ENCODE measurements around the gene MYBBP1A. TPM values are rescaled to one million over a fixed set of nuclear protein-coding genes. Genes with fewer than 3 reads are reported as not detected.

MYBBP1A gene
- polyA plus RNA-seq, 3 donors, result 34.6 to 47.8 (median 43.5) TPM

DNA sequence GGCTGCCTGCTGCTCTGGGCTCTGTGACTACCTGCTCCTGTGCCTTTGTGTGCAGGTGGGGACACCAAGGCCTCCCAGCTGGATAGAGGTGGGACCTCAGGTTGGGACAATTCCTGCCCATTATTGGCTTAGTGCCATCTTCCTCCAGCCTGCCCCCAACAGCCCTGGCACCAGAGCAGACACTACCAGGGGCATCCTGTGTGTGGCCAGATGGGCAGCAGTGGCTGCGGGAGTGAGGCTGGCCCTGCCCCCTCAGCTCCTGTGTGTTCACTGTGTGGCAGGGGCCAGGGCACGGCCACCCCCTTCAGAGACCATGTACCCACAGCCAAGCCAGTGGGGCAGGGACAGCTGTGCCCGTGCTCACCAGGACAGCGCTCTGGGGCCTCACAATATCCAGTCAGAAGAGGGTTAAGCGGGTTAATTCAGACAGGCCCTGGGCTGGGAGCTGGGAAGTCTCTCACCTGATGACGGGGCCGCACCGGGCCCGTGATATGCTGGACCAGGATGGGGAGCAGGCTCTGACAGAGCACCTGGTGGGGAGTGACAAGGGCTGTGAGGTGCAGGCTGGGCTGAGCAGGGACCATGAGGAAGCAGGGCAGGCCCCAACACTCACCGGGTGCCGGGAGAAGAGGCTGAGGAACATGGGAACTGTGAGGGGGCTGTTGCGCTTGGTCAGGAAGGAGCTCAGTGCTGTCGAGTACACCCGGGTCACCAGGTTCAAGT lies 13.0 kb downstream of the MYBBP1A start:
- no peak for DNase-seq (ENCODE audit: extremely low read depth in 1 of 11, low read depth in 9 of 11, low spot score in 4 of 11)

DNA sequence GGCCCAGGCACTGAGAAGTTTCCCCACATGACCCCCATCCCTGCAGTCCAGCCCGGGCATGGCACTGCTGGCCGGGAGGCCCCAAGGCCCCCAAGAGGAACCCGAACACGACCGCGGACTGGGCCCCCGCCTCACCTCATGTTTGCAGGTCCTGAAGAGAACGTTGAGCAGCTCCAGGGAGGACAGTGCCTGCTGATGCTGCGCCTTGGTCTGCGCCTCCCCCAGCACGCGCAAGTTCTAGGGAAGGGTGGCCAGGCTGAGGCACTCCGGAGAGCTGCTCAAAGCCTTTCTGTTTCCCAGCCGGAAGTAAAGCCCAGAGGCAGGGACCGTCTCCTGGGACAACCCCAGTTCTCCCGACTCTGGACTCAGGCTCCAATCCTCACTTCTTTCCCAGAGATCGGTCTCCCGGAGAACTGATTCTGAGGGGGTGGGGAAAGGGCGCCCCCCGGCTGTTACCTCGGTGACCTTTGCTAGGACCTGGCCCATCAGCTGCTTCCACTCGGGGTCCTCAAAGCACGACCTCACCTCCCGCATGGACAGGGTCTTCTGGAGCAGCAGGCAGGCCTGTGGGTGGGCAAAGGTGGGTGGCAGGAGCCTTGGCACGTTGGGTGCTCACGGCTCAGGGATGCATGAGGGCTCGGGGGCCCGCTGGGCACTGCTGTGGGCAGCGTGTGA lies 13.7 kb downstream of the MYBBP1A start:
- DNase-seq (ENCODE audit: extremely low read depth in 1 of 11, low read depth in 9 of 11, low spot score in 4 of 11), result no peak

DNA sequence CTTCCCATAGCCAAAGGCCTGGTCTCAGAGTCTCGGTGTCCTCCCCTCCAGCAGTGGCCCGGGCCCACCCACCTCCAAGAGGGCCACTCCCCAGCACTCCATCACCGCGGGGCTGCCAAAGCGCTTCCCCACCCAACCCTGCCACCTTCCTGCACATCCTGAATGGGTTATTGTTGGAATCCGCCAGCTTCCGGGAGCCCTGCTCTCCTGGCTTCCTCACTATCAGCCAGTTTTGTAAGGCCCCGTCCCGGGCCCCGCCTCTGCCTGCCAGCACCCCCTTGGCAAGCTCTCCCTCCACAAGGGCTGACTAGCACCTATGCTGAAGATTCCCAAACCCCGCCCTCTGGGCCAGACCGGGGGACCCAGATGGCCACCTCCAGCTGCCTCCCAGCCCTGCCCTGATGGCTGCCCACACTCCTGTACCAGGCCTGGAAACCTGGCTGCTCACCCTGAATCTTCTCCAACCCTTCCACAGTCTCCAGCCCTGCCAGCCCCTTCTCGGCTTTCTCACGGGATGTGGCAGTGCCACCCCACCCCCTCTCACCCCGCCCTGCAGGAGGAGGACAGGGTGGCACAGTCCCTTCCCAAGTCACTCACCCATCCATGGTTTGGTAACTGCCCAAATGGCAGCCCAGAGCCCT lies 14.4 kb downstream of the MYBBP1A start:
- no peak for DNase-seq (ENCODE audit: extremely low read depth in 1 of 11, low read depth in 9 of 11, low spot score in 4 of 11)

DNA sequence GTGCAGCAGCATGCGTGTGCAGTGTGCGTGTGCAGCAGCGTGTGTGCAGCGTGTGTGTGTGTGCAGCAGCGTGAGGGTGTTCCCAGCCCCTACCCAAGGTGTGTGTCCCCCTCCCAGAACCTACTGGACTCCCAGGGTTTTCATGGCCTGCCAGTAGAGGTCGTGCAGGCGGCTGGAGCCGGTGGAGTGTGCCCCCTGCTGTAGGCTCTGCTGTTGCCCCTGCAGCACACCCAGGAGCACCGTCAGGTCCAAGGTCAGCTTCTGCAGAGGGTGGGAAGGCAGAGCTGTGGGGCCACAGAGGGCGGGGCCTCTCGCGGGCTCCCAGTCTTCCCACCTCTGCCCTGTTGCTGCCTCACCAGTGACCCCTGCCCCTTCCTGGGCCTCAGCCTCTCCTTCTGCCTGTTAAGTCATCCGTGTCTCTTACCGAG lies 14.9 kb downstream of the MYBBP1A start:
- DNase-seq (ENCODE audit: extremely low read depth in 1 of 11, low read depth in 9 of 11, low spot score in 4 of 11), result no peak

DNA sequence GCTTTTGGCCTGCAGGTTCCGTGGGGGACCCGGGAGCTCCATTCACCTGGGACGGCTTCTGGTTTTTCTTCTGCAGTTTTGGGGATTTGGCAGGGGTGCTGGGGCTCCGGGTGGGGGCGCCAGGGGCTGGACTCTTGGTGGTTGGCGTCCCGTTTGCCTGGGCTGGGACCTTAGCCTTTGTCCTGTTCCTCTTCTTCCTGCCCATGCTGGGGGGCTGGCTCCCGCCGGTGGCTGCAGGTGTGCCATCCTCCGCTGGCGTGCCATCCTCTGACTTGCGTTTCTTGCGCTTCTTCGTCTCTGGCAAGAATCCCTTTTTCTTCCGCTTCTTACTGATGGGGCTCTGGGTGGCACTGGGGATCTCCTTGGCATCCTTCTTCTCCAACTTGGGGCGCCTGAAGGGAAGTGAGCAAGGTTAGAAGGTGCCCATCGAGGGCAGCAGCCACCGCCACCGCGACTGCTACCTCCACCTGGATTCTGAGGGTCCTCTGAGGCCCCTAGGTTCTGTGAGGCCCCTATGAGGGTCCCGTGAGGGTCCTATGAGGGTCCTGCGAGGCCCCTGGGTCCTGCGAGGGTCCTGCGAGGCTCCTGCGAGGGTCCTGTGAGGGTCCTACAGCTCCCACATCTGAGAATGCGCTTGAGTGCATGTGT lies 15.5 kb downstream of the MYBBP1A start:
- DNase-seq (ENCODE audit: extremely low read depth in 1 of 11, low read depth in 9 of 11, low spot score in 4 of 11), result no peak

DNA sequence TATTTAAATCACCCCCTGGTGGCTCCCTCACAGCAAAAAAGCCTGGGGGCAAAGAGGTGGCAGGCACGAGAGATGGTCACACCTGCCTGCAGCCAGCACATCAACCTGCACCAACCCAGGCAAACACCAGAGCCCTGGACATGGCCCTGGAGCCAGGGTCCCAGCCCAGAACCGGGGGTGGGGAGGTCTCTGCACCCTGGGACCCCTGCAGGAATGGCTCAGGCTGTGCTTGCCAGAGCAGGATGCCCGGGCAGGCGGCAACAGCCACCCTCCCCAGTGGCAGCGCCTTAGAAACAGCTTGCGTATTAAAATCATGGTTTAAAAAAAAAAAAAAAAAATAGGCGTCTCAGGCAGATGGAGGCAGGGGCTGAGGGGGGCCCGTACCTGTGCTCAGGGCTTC lies 16.2 kb downstream of the MYBBP1A start:
- no peak for DNase-seq (ENCODE audit: extremely low read depth in 1 of 11, low read depth in 9 of 11, low spot score in 4 of 11)

DNA sequence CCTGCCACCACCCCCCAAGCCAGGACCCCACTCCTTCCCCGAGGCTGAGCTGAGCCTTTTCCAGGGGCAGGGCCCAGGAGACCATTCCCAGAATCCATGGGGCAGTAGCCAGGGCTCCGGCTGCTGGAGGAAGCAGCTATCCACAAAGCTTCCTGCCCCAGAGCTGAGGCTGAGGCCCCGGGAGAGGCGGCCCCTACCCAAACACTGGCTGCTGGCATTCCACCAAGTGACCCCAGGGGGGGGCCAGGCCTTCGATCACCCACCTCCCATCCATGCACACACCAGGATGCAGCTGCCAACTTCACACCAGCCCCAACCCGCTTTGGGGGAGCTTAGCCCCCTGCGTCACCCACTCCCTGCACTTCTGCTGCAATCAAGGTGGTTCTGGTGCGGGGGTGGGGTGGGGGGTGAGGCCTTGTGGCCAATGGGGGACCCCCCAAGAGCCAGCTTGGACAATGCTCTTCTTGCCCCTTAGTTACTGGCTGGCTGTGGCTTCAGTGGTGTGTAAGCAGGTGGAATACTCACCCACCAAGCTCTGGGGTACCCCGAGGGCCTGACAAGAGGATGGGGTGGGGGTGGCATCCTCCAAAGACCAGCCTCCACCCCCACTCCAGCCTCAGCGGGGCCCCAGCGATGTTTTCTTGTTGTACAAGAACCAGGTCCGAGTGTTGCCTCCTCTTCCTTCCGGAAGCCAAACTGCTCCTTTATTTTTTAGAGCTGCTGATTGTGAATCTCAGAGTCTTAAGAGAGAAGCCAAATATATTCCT lies 16.8 kb downstream of the MYBBP1A start:
- DNase-seq (ENCODE audit: extremely low read depth in 1 of 11, low read depth in 9 of 11, low spot score in 4 of 11), result no peak

DNA sequence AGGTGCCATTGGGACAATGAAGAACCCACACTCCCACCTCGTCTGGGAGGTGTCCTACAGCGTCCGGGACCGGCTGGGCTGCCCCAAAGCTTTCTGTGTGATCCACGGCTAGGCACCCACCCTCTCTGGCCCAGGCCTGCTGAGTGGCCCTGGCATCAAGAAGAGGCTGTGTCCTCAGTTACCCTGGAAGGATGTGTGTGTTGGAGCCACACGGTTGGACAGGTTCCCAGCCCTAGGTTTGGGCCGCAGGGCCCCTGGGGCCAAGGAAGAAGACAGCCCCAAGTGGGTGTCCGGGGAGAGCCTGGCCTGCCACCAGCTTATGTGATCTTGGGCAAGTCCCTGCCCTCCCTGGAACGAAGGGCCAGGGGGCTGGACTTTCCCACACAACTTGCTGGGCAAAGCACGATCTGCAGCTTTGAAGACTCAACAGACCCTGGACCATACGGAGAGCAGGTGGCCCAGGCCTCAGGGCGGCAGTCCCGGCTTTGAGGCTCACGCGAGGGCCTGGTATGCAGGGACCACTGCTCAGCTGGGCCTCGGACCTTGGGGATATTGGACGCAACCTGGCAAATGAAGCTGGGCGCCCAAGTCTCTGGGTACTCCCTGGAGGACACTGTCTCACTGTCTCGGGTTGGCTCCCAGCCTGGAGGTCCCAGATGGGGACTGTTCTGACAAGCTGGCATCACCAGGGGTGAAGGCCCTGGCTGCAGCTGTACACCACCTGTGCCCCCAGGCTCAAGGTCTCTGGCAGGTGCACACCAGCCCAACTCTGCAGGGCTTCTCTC lies 17.5 kb downstream of the MYBBP1A start:
- no peak for DNase-seq (ENCODE audit: extremely low read depth in 1 of 11, low read depth in 9 of 11, low spot score in 4 of 11)

DNA sequence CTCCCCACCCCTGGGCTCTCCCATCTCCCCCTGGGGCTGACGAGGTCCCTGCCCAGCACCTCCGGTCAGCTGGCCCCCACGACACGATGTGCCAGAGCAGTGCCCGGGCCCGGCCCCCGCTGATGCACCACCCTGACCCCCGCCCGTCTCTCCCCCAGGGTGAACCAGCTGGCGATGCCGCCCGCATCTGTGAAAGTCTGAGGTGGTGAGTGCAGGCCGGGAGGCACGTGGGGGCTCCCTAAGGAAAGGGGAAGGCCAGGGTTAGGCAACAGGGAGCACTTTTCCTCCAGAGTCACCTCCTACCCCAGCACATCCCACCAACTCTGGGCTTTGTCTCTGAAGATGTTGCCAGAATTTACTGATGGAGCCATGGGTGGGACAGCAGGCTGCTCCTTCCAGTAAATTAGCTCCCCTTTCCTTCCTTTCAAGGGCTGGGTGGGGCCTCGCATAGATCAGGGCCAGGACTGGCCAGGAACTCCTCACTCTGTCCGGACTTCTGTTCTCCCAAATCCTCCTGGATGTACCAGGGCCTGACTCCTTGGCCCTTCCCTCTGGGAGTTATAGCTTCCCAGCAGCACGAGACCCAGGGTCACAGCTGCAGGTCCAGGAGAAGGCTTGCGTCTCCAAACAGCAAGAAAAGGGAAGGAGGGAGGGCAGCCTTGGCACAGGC lies 18.3 kb downstream of the MYBBP1A start:
- no peak for DNase-seq (ENCODE audit: extremely low read depth in 1 of 11, low read depth in 9 of 11, low spot score in 4 of 11)

DNA sequence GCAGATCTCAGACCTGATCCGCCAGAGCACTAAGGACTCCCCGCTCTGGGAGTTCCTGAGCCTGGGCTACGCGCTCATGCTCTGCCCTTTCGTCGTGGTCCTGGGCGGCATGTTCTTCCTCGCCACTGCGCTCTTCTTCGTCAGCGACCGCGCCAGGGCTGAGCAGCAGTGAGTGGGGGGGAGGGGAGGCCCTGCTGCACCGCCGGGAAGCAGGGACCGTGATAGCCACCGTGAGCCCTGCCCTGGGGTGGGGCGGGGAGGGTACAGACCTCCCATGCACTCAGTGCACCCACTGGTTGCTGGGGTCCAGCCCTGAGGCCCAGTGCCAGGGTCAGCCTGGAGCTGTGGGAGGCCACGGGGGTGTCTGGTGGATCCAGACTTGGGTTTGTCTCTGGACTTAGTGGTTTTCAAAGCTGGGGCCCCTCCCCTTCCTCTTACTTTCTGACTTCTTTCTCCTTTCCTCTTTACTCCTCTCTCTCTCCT lies 18.9 kb downstream of the MYBBP1A start:
- DNase-seq (ENCODE audit: extremely low read depth in 1 of 11, low read depth in 9 of 11, low spot score in 4 of 11), result no peak

DNA sequence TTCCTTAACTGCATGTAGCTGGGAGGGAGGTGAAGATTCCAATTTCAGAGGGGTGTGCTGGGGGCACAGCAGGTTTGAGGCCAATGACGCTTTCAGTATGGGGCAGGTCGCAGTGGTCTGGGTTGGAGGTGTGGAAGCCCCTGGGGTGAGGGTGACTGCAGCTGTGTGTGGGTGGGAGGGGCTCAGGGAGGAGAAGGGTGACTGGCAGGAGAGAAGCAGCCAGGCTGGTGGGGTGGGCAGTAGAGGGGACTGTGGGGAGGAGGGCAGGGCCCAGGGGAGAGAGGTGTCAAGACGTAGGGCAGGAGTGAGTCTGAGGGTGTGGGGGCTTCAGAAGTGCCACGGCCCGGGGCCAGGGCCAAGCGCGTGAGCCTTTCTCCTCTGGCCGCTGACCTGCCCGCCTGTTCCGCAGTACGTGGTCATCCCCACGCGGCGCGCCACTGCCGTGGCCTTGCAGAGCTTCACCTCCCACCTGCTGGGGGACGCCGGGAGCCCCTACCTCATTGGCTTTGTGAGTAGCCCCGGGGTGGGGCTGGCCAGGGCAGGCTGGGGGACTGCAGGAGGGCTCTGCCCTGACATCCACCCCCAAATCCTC lies 19.4 kb downstream of the MYBBP1A start:
- no peak for DNase-seq (ENCODE audit: extremely low read depth in 1 of 11, low read depth in 9 of 11, low spot score in 4 of 11)

DNA sequence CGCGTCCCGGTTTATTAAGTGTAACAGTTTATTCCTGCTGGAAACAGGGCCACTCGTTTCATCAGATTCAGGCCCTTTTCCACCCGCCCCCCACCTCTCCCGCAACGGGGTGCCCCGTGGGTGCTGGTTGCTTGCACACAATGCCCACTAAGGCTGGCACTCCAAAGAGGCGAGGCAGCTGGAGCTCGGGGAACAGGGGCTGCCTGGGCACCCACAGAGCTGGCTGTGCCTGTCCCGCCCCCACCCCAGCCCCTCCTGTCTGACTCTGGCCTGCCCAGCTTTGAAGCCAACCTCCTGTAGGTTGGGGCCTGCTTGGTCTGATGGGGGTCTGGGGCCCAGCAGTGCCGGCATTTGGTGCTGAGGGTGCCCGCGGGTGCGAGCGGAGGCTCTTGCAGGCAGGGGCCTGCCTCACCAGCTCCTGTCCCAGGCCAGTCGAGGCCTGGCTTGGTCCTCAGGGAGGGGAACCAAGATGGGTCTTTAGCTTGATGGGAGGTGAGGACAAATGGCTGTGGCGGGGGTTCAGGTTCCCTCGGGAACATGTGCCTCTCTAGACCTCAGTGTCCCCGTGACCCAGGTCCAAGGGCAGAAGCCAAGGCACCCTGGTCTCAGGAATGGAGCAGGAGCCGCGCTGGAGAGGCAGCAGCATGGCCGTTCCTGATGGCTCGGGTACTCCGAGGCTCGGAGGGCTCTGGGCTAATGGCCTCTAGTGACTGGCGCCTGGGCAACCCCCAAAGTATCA lies 20.1 kb downstream of the MYBBP1A start:
- no peak for DNase-seq (ENCODE audit: extremely low read depth in 1 of 11, low read depth in 9 of 11, low spot score in 4 of 11)

DNA sequence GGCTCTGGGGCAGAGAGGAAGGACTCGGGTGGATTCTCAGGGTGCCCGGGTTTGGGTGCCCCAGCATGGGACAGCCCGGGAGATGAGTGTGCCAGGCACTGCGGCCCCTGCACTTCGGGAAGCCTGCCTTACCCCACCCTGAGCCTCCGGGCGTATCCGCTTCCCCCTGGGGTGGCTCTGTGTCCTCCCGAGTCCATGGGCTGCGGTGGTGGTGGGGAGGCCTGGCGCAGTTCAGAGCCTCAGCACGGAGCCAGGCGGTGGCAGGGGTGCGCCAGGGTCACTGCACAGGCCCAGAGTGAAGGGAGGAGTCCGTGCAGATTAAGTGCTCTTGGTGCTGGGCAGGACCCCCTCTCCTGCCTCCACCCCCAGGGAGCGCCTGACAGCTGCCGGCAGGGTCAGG lies 20.7 kb downstream of the MYBBP1A start:
- DNase-seq (ENCODE audit: extremely low read depth in 1 of 11, low read depth in 9 of 11, low spot score in 4 of 11), result no peak

DNA sequence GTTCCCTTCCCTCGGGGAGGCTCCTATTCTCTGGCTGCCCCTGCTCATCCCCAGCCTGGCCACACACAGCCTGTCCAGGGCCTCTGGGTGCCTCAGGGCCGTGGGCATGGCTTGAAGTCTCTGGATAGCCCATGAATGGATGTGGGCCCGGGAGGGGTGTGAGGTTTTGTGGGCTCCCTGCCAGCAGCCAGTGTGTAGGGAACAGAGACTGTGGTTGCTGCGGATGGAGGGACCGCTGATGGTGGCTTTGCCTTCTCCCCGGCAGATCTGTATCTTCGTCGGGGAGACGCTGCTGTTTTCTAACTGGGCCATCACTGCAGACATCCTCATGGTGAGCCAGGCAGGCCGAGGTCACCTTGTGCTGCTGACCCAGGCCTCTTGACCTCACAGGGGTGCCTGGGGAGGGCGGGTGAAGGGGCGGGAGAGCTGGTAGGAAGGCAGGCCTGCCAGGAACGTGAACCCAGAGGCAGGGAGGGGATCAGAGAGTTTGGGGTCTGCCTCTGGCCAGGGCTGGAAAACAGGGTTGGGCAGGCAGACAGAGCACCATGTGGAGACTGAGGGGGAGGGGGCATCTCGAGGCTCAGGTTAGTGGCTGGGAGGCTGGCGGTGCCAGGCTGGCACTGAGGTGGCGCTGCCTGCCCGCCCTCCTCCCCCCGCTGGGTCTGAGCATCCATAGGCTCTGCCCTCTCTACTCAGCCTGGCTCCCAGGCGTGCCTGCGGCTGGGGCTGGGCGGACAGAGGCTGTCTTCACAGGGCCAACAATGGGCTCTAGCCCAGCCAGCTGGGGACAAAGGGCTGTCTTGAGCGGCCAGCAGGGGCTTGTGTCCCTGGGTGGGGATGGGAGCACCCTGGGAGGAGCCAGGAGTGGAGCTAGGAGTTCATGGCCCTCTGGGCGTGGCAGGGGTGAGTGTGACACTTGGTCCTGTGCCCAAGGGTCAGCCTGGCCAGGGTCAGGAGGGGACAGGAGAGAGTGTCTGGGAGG lies 21.4 kb downstream of the MYBBP1A start:
- DNase-seq (ENCODE audit: extremely low read depth in 1 of 11, low read depth in 9 of 11, low spot score in 4 of 11), result no peak

DNA sequence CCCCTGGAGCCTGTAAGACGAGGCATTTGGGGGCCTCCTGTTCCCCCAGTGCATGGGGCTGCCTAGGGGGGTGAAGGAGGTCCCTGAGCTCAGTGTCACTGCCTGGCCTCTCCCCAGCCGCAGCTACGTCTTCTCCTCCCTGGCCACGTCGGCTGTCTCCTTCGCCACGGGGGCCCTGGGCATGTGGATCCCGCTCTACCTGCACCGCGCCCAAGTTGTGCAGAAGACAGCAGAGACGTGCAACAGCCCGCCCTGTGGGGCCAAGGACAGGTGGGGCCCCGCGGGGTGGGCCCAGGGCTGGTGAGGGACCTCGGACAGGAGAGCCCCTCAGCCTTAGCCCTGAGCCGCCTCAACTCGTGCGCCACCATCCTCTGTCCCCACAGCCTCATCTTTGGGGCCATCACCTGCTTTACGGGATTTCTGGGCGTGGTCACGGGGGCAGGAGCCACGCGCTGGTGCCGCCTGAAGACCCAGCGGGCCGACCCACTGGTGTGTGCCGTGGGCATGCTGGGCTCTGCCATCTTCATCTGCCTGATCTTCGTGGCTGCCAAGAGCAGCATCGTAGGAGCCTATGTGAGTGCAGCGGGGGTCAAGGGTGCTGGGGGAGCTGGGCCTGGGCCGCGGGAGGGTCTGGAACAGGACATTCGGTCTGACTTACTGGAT lies 22.2 kb downstream of the MYBBP1A start:
- no peak for DNase-seq (ENCODE audit: extremely low read depth in 1 of 11, low read depth in 9 of 11, low spot score in 4 of 11)

Data from renal cortex interstitium (tissue), 11 donors.